ENCODE data around the gene GBGT1.

GBGT1 gene

DNA sequence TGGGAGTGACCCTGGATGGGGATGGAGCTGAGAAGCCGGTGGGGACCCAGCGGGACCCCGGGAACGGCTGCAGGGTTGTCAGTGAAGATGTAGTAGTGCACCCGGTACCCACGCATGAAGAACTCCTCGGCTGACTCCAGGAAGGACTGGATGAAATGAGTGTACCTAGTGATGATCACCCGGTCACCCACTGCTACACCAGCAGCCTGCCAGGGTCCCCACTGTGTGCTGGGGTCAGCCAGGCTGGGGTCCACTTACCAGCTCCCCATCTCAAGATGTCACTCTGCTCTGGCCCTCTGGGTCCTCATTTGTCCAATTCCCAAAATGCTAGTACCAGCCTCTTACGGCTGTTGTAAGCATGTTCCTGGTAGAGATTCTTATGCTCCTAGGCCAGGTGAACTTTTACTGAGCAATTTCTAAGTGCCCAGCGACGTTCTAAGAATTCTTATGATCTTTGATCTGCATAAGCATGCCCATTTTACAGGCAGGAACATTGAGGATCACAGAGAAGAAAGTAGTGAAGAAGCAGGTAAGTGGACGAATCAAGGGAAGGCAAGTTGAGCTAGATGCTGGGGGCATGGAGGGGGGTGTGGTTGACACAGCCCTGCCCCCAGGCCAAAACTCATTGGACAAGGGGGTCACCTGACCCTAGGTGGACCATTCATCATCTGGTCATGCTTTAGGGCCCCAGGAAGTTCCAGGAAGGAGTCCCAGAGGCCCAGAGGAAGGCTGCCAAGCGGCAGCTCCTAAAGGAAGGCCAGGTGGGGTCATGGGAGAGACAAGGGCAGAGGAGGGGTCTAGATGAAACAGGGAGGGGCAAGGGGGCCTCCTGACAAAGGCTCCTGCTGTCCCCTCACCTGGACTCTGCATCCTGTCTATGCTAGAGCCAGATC lies 9.4 kb downstream of the GBGT1 start:
- peaks cover 25% of the 10 kb centered on the region for H3K4me1 Mint-ChIP-seq
- H3K36me3 Mint-ChIP-seq (ENCODE audit: low read depth), result peaks cover under 1% of the 10 kb centered on the region
- TF ChIP-seq, protein P1, sequence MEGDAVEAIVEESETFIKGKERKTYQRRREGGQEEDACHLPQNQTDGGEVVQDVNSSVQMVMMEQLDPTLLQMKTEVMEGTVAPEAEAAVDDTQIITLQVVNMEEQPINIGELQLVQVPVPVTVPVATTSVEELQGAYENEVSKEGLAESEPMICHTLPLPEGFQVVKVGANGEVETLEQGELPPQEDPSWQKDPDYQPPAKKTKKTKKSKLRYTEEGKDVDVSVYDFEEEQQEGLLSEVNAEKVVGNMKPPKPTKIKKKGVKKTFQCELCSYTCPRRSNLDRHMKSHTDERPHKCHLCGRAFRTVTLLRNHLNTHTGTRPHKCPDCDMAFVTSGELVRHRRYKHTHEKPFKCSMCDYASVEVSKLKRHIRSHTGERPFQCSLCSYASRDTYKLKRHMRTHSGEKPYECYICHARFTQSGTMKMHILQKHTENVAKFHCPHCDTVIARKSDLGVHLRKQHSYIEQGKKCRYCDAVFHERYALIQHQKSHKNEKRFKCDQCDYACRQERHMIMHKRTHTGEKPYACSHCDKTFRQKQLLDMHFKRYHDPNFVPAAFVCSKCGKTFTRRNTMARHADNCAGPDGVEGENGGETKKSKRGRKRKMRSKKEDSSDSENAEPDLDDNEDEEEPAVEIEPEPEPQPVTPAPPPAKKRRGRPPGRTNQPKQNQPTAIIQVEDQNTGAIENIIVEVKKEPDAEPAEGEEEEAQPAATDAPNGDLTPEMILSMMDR (IDR thresholded peaks at IDR 0.05), result no peak
- peaks cover 2% of the 10 kb centered on the region for H3K27me3 Mint-ChIP-seq (ENCODE audit: low read depth, poor library complexity)
- H3K9me3 Mint-ChIP-seq, result no peaks in the 10 kb centered on the region
- DNase-seq, result no peak
- H3K27ac Mint-ChIP-seq, result no peak overlapping the region
- no peak overlapping the region for H3K4me3 Mint-ChIP-seq

DNA sequence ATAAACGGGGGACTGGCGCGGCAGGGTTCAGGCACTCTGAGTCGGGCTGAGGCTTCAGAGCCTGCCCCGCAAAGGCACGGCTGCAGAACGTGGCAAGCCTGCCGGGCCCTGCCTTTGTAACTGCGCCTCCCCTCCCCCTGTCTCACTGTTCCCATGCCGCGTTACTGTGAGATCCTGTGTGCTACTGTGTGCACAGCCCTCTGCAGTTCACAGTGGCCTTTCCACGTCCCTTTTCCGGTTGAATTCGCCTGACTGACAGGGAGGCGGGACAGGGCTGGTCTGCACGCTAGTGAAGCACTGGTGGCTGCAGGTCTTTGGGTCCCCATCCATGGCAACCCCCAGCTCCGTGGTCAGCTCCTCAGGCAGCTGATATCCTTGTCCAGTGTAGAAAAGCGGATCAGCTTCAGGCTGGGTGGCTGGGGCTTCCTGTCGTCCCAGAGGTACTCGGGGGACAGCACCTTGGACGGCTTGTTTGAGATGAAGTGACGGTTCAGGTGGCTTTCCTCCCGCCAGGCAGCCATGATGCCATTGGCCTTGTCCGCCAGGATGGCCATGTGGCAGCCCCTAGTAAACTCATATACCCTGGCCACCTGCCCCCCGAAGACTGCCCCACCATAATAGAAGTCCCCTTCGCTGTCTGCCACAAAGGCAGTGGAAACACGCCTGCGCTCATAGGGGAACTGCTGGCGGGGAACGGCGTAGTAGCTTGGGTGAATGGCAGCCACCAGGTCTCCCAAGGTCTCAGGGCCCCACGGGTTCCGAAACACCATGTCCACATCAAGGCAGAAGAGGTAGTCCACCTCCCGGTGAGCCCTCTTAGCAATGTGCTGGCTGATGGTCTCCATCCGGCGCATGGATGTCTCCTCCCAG lies 10.3 kb downstream of the GBGT1 start:
- Mint-ChIP-seq H3K27ac (peak overlapping the region; percentile 19), H3K4me3 (no peak overlapping the region), H3K9me3 (no peaks in the 10 kb centered on the region), H3K36me3 (ENCODE audit: low read depth) (no peaks in the 10 kb centered on the region), H3K27me3 (ENCODE audit: low read depth, poor library complexity) (peaks cover 2% of the 10 kb centered on the region), H3K4me1 (peaks cover 26% of the 10 kb centered on the region)
- DNase-seq, result no peak
- TF ChIP-seq, protein P1 (IDR thresholded peaks at IDR 0.05), result no peak

DNA sequence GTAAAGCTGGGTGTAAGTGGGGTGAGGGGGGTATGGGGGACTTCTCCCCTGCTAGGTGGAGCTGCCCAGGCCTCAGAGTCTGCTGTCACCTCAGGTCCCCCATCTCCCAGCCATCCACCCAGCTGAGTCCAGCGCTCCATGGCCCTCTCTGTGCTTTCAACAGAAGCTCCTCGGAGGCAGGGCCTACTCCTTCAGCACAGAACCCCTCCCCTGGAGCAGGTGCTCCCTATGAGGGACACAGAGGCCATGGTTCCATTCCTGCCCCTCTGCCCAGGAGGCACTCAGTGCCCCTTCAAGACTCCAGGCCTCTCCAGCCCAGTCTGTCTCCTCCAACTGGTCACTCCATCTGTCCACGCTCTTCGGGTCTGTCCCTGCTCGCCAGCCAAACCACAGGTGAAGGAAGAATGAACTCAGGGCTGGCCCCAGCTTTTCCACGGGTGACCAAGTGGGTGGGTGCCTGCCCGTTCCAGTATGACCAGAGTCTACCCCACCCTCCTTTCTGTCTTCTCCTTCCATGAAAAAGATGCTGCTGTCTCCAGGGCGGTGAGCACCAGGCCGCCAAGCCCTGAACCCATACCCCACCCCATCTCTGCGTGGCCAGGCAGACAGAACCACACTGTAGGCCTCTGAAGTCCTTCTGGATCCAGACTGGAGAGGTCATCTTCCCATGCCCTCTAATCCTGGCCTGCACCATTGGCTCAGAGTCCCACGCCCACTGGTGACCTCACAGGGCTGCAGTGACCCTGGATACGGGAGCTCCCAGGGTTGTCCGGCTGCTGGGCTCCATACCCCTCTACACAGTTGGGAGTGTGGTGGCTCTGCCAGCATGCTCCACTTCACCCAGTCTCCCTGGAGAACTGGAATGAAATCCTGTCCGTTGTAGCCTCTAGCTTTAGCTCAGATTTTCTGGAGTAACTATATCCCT lies 11.9 kb downstream of the GBGT1 start:
- Mint-ChIP-seq H3K27ac (no peak overlapping the region), H3K9me3 (no peaks in the 10 kb centered on the region), H3K4me1 (peaks cover 42% of the 10 kb centered on the region), H3K27me3 (ENCODE audit: low read depth, poor library complexity) (peaks cover 2% of the 10 kb centered on the region), H3K36me3 (ENCODE audit: low read depth) (no peaks in the 10 kb centered on the region), H3K4me3 (no peak overlapping the region)
- no peak for DNase-seq
- TF ChIP-seq, protein P1 (IDR thresholded peaks at IDR 0.05), result no peak

DNA sequence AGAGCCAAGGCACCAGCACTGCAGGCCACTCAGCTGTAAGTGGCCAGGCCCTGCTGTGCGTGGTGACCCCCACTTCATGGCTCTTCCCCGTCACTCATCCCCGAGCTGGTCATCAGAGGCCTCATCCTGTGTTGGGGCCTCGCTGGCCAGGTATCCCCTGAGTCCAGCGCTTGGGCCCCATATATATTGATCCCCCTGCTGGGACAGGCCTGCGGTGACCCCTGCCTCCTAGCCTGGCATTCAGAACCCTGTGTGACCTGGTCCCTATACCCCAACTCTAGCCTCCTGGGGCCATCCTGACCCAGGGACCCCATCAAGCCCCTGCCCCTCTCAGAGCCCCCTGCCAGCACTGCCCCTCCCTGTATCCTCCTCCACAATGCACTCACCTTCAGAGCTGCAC lies 12.7 kb downstream of the GBGT1 start:
- peaks cover 48% of the 10 kb centered on the region for H3K4me1 Mint-ChIP-seq
- H3K36me3 Mint-ChIP-seq (ENCODE audit: low read depth), result no peaks in the 10 kb centered on the region
- peak overlapping the region; percentile 63 for H3K4me3 Mint-ChIP-seq
- TF ChIP-seq, protein P1 (IDR thresholded peaks at IDR 0.05), result no peak
- DNase-seq, result no peak
- H3K9me3 Mint-ChIP-seq, result no peaks in the 10 kb centered on the region
- peaks cover 2% of the 10 kb centered on the region for H3K27me3 Mint-ChIP-seq (ENCODE audit: low read depth, poor library complexity)
- H3K27ac Mint-ChIP-seq, result no peak overlapping the region

DNA sequence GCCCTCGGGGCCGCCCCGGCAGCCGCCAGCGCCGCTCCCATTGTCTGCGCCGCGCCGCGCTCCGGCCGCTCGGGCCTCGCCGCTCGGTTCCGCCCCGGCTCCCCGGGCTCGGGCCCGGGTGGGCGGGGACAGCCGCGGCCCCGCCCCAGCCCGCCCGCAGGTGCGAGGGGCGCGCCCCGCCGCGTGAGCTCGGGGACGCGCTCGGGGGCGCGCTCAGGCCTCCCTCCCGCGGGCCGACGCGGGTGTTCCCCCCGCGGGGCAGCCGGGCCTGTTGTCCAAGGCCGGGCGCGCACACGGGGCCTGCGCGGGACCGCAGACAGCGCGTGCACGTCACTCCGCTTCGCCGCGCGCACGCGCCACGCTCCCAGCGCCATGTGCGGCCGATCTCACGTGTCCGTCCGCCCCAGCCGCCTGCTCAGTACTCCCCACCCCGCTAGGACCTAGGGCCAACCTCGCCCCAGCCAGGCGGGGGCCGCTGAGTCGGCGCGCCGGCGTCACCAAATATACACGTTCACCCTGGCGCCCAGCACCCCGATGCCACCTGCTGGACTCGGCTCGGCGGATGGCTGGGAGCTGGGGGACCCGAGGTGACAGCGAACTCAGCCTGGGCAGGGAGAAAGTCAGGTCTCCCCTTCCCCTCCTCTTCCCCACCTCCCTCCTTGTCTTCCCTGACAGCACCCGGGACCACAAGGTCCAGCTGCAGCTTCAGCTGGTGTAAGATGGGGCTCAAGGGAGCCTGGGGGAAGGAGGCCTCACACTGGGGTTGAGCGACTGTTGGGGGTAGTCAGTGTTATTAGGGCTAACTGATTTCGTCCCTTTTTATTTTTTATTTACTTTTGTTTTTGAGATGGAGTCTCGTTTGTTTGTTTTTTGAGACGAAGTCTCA lies 14.3 kb downstream of the GBGT1 start:
- H3K36me3 Mint-ChIP-seq (ENCODE audit: low read depth), result no peaks in the 10 kb centered on the region
- H3K4me3 Mint-ChIP-seq, result peak overlapping the region; percentile 69
- peak; percentile 84 for DNase-seq
- no peak overlapping the region for H3K27ac Mint-ChIP-seq
- TF ChIP-seq, protein P1 (IDR thresholded peaks at IDR 0.05), result no peak
- H3K9me3 Mint-ChIP-seq, result no peaks in the 10 kb centered on the region
- H3K4me1 Mint-ChIP-seq, result peaks cover 59% of the 10 kb centered on the region
- peaks cover 2% of the 10 kb centered on the region for H3K27me3 Mint-ChIP-seq (ENCODE audit: low read depth, poor library complexity)
